OCI-LY7 (cell line): Measurements from ENCODE around the gene KIFC3. TPM values are rescaled to one million over a fixed set of nuclear protein-coding genes. Genes with fewer than 3 reads are reported as not detected.

Experiments
- BruUV-seq: library from RNA; stranded (reverse); fragments of 400-500 nt; replicated peaks from 2 replicates; lab custom pipeline; 2021; lab: Mats Ljungman, UMichigan
- CTCF ChIA-PET: fragments of 300-600 bp; sonication (Branson Sonifier 250); formaldehyde crosslinking; loops from one replicate; lab custom pipeline; 2022; ENCODE audit warnings: antibody characterized with exemption; ENCODE audit not compliant: unreplicated experiment; lab: Charles Lee
- POLR2A ChIA-PET: fragments of 300-600 bp; sonication (Branson Sonifier 250); formaldehyde crosslinking; loops from one replicate; lab custom pipeline; 2022; ENCODE audit warnings: antibody characterized with exemption; lab: Charles Lee
- DNase-seq: peaks from one replicate; pipeline ENCODE4 v3.0.0-alpha.2; 2015; ENCODE audit warnings: low spot score
- H2AFZ ChIP-seq: fragments of 200-600 bp; sonication (generic), shearing (Covaris generic); 2 replicates; pipeline ENCODE4 v1.6.1; 2014; ENCODE audit warnings: mild to moderate bottlenecking, antibody characterized with exemption, low read length, moderate library complexity
- H3K27ac ChIP-seq: fragments of 200-600 bp; sonication (generic); 2 replicates; pipeline ENCODE4 v1.5.1; 2014; ENCODE audit warnings: mixed run types, low read depth, mild to moderate bottlenecking, moderate library complexity, low read length, inconsistent platforms; ENCODE audit not compliant: poor library complexity, severe bottlenecking
- H3K36me3 ChIP-seq: fragments of 200-600 bp; sonication (generic); 2 replicates; pipeline ENCODE4 v1.6.1; 2014; ENCODE audit warnings: mild to moderate bottlenecking, antibody characterized with exemption, low read length, moderate library complexity, mixed read lengths; ENCODE audit not compliant: insufficient read depth
- H3K4me1 ChIP-seq: fragments of 200-600 bp; sonication (generic); 2 replicates; pipeline ENCODE4 v1.5.1; 2014; ENCODE audit warnings: mild to moderate bottlenecking, low read length; ENCODE audit not compliant: insufficient read depth, poor library complexity, severe bottlenecking
- H3K4me2 ChIP-seq: fragments of 200-600 bp; sonication (generic); 2 replicates; pipeline ENCODE4 v1.6.1; 2014; ENCODE audit warnings: mild to moderate bottlenecking, low read length
- H3K4me3 ChIP-seq: fragments of 200-600 bp; sonication (generic); 2 replicates; pipeline ENCODE4 v1.5.1; 2014; ENCODE audit warnings: mild to moderate bottlenecking, low read depth, low read length; ENCODE audit not compliant: poor library complexity, severe bottlenecking
- H3K79me2 ChIP-seq: fragments of 200-600 bp; sonication (generic); 2 replicates; pipeline ENCODE4 v1.6.1; 2016; ENCODE audit warnings: low read depth, mild to moderate bottlenecking, low read length, moderate library complexity, mixed read lengths; ENCODE audit not compliant: insufficient read depth
- H3K9me2 ChIP-seq: fragments of 200-600 bp; sonication (generic); 2 replicates; pipeline ENCODE4 v1.6.1; 2016; ENCODE audit warnings: mild to moderate bottlenecking, low read length, mixed read lengths; ENCODE audit not compliant: insufficient read depth
- H3K9me3 ChIP-seq: fragments of 200-600 bp; sonication (generic); 2 replicates; pipeline ENCODE4 v1.6.1; 2014; ENCODE audit warnings: mild to moderate bottlenecking, mixed run types, low read length, mixed read lengths
- H4K20me1 ChIP-seq: fragments of 200-600 bp; sonication (generic); 2 replicates; pipeline ENCODE4 v1.6.1; 2014; ENCODE audit warnings: mild to moderate bottlenecking, antibody characterized with exemption, low read length, moderate library complexity, mixed read lengths; ENCODE audit not compliant: insufficient read depth
- EZH2phosphoT487 ChIP-seq: fragments of 200-600 bp; sonication (generic); IDR thresholded peaks from 2 replicates; pipeline ENCODE4 v1.6.1; 2018; ENCODE audit warnings: low read depth, borderline replicate concordance, mild to moderate bottlenecking, mixed run types, antibody characterized with exemption, low read length, moderate library complexity, mixed read lengths
- intact Hi-C: fragments of 100-400 bp; cut with micrococcal nuclease; formaldehyde crosslinking; loops from one replicate; pipeline ENCODE4 v1.10.0; 2022; ENCODE audit not compliant: unreplicated experiment
- total RNA-seq, 2 experiments: library from RNA; depleted of rRNA in 1 of 2; stranded (reverse); fragments of >200 nt in 1 of 2; shearing (Covaris generic) in 1 of 2; gene quantifications; 2 replicates each; pipeline ENCODE4 v1.2.3, GENCODE V29; 2014 to 2022
- TF ChIP-seq, protein P1 (sequence below): fragments of 200-600 bp; sonication (generic); conservative IDR thresholded peaks from 2 replicates; pipeline ENCODE4 v1.5.1; 2014; ENCODE audit warnings: mild to moderate bottlenecking, antibody characterized with exemption, low read length, moderate library complexity, mixed read lengths

Gene KIFC3
- total RNA-seq, 2 experiments from 2014 or later: 0.61 TPM; not detected in 1

DNA sequence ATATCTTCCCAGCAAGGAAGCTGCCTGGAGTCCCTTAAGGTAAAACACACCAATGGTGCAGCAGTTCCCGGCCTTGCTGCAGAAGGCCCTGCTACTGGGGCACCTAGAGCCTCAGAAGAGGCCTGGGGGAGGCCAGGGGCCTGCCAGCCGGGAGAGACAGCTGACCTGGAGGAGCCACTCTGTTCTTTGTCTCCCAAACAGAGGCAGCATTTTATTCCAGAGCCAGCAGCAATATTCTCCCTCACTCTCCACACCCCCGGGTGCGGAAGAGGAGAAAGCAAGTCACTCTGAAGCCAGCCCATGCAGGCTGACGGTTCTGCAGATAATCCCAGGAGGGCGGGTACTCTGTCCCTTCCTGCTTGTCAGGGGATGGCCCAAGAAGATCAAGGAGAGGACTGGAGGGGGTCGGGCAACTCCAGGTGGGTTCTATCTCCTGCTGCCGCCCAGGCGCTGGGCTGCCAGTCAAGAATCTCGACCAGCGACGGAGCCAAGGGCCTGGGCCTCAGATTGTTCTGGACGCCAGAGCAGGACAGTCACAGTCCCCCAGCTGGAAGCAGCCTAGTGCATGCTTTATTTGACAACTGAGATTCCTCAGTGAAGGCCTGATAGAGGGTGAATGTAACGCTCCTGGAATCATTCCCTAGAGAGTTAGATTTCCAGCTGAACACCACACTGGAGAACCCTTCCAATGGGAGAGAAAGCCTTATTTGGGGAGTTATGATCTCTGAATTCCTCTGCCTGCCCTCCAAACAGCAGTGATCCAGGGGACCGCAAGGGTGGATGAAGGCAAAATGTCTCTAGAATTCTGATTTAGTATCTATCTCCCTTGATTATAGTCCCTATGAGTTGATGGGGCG lies 1.1 kb upstream of the KIFC3 start:
- no peaks in the 10 kb centered on the region for H3K79me2 ChIP-seq
- no peak overlapping the region for H3K4me2 ChIP-seq
- H3K36me3 ChIP-seq: no peaks in the 10 kb centered on the region
- BruUV-seq: no TSS peak
- H3K4me1 ChIP-seq: no peaks in the 10 kb centered on the region
- no peaks in the 10 kb centered on the region for H3K9me3 ChIP-seq
- H2AFZ ChIP-seq: no peak overlapping the region
- no peaks in the 10 kb centered on the region for H4K20me1 ChIP-seq
- TF ChIP-seq, protein P1, sequence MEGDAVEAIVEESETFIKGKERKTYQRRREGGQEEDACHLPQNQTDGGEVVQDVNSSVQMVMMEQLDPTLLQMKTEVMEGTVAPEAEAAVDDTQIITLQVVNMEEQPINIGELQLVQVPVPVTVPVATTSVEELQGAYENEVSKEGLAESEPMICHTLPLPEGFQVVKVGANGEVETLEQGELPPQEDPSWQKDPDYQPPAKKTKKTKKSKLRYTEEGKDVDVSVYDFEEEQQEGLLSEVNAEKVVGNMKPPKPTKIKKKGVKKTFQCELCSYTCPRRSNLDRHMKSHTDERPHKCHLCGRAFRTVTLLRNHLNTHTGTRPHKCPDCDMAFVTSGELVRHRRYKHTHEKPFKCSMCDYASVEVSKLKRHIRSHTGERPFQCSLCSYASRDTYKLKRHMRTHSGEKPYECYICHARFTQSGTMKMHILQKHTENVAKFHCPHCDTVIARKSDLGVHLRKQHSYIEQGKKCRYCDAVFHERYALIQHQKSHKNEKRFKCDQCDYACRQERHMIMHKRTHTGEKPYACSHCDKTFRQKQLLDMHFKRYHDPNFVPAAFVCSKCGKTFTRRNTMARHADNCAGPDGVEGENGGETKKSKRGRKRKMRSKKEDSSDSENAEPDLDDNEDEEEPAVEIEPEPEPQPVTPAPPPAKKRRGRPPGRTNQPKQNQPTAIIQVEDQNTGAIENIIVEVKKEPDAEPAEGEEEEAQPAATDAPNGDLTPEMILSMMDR: no peak
- no peak for TF ChIP-seq EZH2phosphoT487
- no peak overlapping the region for H3K27ac ChIP-seq
- H3K9me2 ChIP-seq: no peaks in the 10 kb centered on the region
- ChIA-PET POLR2A (no interaction called here), CTCF (no interaction called here)
- DNase-seq: no peak
- no peak overlapping the region for H3K4me3 ChIP-seq
- intact Hi-C loops: no loop called here

DNA sequence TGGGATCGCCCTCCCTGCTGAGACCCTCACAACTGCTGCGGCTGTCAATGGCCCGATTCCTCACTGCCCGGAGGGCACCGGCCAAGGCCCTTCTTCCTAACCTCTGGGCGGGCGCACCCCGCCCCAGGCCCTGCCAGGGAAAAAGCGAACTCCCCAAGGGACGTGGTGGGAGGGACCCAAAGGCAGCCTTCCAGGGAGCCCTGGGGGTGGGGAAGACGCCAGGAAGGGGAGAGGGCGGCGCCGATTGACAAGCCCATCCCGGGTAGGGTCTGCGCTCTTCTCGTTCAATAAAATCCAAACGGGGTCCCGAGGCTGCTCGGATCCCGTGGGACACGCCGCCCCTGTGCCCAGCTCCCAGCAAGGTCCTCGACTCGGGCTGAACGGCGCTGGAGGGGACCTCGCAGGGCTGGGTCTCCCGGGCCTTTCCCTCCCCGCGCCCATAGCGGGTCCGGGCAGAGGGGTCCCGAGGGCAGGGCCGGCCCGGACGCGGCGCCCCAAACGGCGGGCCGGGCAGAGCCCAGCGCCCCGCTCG lies 416 bp downstream of the KIFC3 start:
- no peak overlapping the region for H3K4me2 ChIP-seq
- no peak for DNase-seq
- no peak overlapping the region for H2AFZ ChIP-seq
- no peaks in the 10 kb centered on the region for H3K9me2 ChIP-seq
- no peaks in the 10 kb centered on the region for H3K79me2 ChIP-seq
- H4K20me1 ChIP-seq: no peaks in the 10 kb centered on the region
- H3K36me3 ChIP-seq: no peaks in the 10 kb centered on the region
- intact Hi-C loops: no loop called here
- TF ChIP-seq, protein P1: no peak
- TF ChIP-seq EZH2phosphoT487: no peak
- H3K9me3 ChIP-seq: no peaks in the 10 kb centered on the region
- H3K4me3 ChIP-seq: no peak overlapping the region
- ChIA-PET POLR2A (no interaction called here), CTCF (no interaction called here)
- no TSS peak for BruUV-seq
- H3K27ac ChIP-seq: no peak overlapping the region
- no peaks in the 10 kb centered on the region for H3K4me1 ChIP-seq
